NCI-H1048 (cell line): ENCODE results near the gene SMC1A.
"Not testable (repeated sequence)": the region's sequence is repeated elsewhere in the genome, so short reads cannot be mapped to it uniquely, and the experiment has no call there.

Experiments
- DNase-seq: peaks from one replicate; lab custom pipeline; 2025; lab: John Stamatoyannopoulos, UW

Gene SMC1A

GRCh38 chrX:53421772-53422085, 725 bp downstream of the SMC1A start:
- no peak for DNase-seq

GRCh38 chrX:53421125-53421524, 1.3 kb downstream of the SMC1A start:
- DNase-seq = no peak

GRCh38 chrX:53420351-53420750, 2.1 kb downstream of the SMC1A start:
- DNase-seq = not testable (repeated sequence)

GRCh38 chrX:53412446-53412845, 10.0 kb downstream of the SMC1A start:
- DNase-seq = no peak

- no peak for DNase-seq
These were observed 18.9 kb downstream of the SMC1A start for GRCh38 chrX:53403535-53403934.

GRCh38 chrX:53398216-53398615, 24.2 kb downstream of the SMC1A start:
- no peak for DNase-seq

GRCh38 chrX:53395605-53396298, 26.7 kb downstream of the SMC1A start:
- DNase-seq = no peak

GRCh38 chrX:53383376-53384076, 38.9 kb downstream of the SMC1A start:
- DNase-seq = no peak

- DNase-seq = no peak
These were observed 42.7 kb downstream of the SMC1A start for GRCh38 chrX:53379747-53380146.

GRCh38 chrX:53379008-53379710, 43.3 kb downstream of the SMC1A start:
- no peak for DNase-seq

- no peak for DNase-seq
These were observed 45.0 kb downstream of the SMC1A start for GRCh38 chrX:53377464-53377863.

GRCh38 chrX:53376888-53377287, 45.6 kb downstream of the SMC1A start:
- no peak for DNase-seq

- DNase-seq = no peak
These were observed 47.5 kb downstream of the SMC1A start for GRCh38 chrX:53374923-53375322.

GRCh38 chrX:53374222-53374820, 48.1 kb downstream of the SMC1A start:
- no peak for DNase-seq

- DNase-seq = no peak
These were observed 49.1 kb downstream of the SMC1A start for GRCh38 chrX:53373307-53373706.

GRCh38 chrX:53366454-53366853, 56.0 kb downstream of the SMC1A start:
- DNase-seq = not testable (repeated sequence)

GRCh38 chrX:53362449-53362848, 60.0 kb downstream of the SMC1A start:
- no peak for DNase-seq

GRCh38 chrX:53357799-53358530, 64.5 kb downstream of the SMC1A start:
- DNase-seq = no peak

- DNase-seq = no peak
These were observed 66.3 kb downstream of the SMC1A start for GRCh38 chrX:53356186-53356585.

- no peak for DNase-seq
These were observed 67.8 kb downstream of the SMC1A start for GRCh38 chrX:53354669-53355068.

GRCh38 chrX:53347948-53348347, 74.5 kb downstream of the SMC1A start:
- no peak for DNase-seq
